Endothelial cell of umbilical vein (primary cell): Measurements from ENCODE around the gene RNASE8.

Source experiments
- FOS ChIP-seq: IDR thresholded peaks from 2 replicates; pipeline ENCODE4 v1.6.1; 2011; ENCODE audit warnings: mild to moderate bottlenecking, low read length, moderate library complexity, borderline replicate concordance; ENCODE audit not compliant: insufficient read depth
- POLR2AphosphoS5 ChIP-seq: IDR thresholded peaks from 2 replicates; pipeline ENCODE4 v1.6.1; 2012; ENCODE audit warnings: low read depth, mild to moderate bottlenecking, control low read depth, low read length, moderate library complexity; ENCODE audit not compliant: insufficient read depth
- TF ChIP-seq, protein P1 (sequence below), 2 donors: IDR thresholded peaks; 1 replicate in 1 of 2; 2 replicates in 1 of 2; pipeline ENCODE4 v1.5.1; 2011; ENCODE audit warnings: low read length in 2 of 2, mild to moderate bottlenecking in 2 of 2, moderate library complexity in 2 of 2, control low read depth in 1 of 2, inconsistent platforms in 1 of 2, low read depth in 1 of 2; ENCODE audit not compliant: insufficient read depth in 1 of 2; ENCODE audit errors: extremely low read depth in 1 of 2

- TF ChIP-seq POLR2AphosphoS5 (no peak), FOS (no peak)
- TF ChIP-seq, protein P1, sequence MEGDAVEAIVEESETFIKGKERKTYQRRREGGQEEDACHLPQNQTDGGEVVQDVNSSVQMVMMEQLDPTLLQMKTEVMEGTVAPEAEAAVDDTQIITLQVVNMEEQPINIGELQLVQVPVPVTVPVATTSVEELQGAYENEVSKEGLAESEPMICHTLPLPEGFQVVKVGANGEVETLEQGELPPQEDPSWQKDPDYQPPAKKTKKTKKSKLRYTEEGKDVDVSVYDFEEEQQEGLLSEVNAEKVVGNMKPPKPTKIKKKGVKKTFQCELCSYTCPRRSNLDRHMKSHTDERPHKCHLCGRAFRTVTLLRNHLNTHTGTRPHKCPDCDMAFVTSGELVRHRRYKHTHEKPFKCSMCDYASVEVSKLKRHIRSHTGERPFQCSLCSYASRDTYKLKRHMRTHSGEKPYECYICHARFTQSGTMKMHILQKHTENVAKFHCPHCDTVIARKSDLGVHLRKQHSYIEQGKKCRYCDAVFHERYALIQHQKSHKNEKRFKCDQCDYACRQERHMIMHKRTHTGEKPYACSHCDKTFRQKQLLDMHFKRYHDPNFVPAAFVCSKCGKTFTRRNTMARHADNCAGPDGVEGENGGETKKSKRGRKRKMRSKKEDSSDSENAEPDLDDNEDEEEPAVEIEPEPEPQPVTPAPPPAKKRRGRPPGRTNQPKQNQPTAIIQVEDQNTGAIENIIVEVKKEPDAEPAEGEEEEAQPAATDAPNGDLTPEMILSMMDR (IDR thresholded peaks at IDR 0.05; ENCODE audit: extremely low read depth in 1 of 2, insufficient read depth in 1 of 2, low read depth in 1 of 2, low read length in 2 of 2), result no peak
These were observed 3.2 kb downstream of the RNASE8 start for GRCh38 chr14:21060614-21061346.
